GM23338 (cell line): ENCODE data around the gene MERTK. TPM values are rescaled to one million over a fixed set of nuclear protein-coding genes. Genes with fewer than 3 reads are reported as not detected.
"Not testable (repeated sequence)": the region's sequence is repeated elsewhere in the genome, so short reads cannot be mapped to it uniquely, and the experiment has no call there.

ENCODE experiments used
- ATAC-seq: fragments of 200-7000 bp; cut with Tn5 transposase; 3 replicates; pipeline ENCODE4 v1.9.1; 2020
- DNase-seq: peaks from one replicate; pipeline ENCODE4 v3.0.0-alpha.2; 2015; ENCODE audit warnings: low spot score
- H2AFZ ChIP-seq: fragments of 200-600 bp; sonication (generic); 2 replicates; pipeline ENCODE4 v1.8.0; 2016; ENCODE audit warnings: antibody characterized with exemption, mild to moderate bottlenecking, moderate library complexity
- H3F3A ChIP-seq: fragments of 200-600 bp; sonication (generic); replicated peaks from 2 replicates; pipeline ENCODE4 v1.8.0; 2017; ENCODE audit warnings: antibody characterized with exemption, mixed run types, low read depth
- H3K27ac ChIP-seq: fragments of 200-600 bp; sonication (generic); 2 replicates; pipeline ENCODE4 v1.6.1; 2016; ENCODE audit warnings: low read depth
- H3K27me3 ChIP-seq: fragments of 200-600 bp; sonication (generic); 2 replicates; pipeline ENCODE4 v1.8.0; 2016; ENCODE audit warnings: mild to moderate bottlenecking, mixed run types, moderate library complexity; ENCODE audit not compliant: insufficient read depth
- H3K36me3 ChIP-seq: fragments of 200-600 bp; sonication (generic); 2 replicates; pipeline ENCODE4 v1.8.0; 2016; ENCODE audit warnings: mild to moderate bottlenecking; ENCODE audit not compliant: insufficient read depth
- H3K4me1 ChIP-seq: fragments of 200-600 bp; sonication (generic); 2 replicates; pipeline ENCODE4 v1.8.0; 2016; ENCODE audit warnings: mild to moderate bottlenecking, moderate library complexity; ENCODE audit not compliant: insufficient read depth
- H3K4me2 ChIP-seq: fragments of 200-600 bp; sonication (generic); 2 replicates; pipeline ENCODE4 v1.7.1; 2017; ENCODE audit warnings: mixed run types
- H3K4me3 ChIP-seq: fragments of 200-600 bp; sonication (generic); 2 replicates; pipeline ENCODE4 v1.6.1; 2016; ENCODE audit warnings: mixed run types
- H3K79me2 ChIP-seq: fragments of 200-600 bp; sonication (generic); replicated peaks from 2 replicates; pipeline ENCODE4 v1.8.0; 2017; ENCODE audit warnings: mild to moderate bottlenecking; ENCODE audit not compliant: insufficient read depth
- H3K9me2 ChIP-seq: fragments of 200-600 bp; sonication (generic); 2 replicates; pipeline ENCODE4 v1.8.0; 2017; ENCODE audit not compliant: insufficient read depth
- H4K20me1 ChIP-seq: fragments of 200-600 bp; sonication (generic); replicated peaks from 2 replicates; pipeline ENCODE4 v1.8.0; 2017; ENCODE audit warnings: mild to moderate bottlenecking; ENCODE audit not compliant: insufficient read depth
- H3K27ac Mint-ChIP-seq: 2 replicates; pipeline ENCODE4 v1.8.0; 2020; ENCODE audit warnings: inconsistent platforms, mild to moderate bottlenecking, moderate library complexity, mixed read lengths
- H3K27me3 Mint-ChIP-seq: 3 replicates; pipeline ENCODE4 v1.8.0; 2022; ENCODE audit warnings: low read depth, mild to moderate bottlenecking, moderate library complexity, mixed read lengths, inconsistent platforms; ENCODE audit not compliant: insufficient read depth, poor library complexity
- H3K36me3 Mint-ChIP-seq: 3 replicates; pipeline ENCODE4 v1.8.0; 2021; ENCODE audit warnings: low read depth, mild to moderate bottlenecking, inconsistent platforms, moderate library complexity, mixed read lengths
- H3K4me1 Mint-ChIP-seq: 3 replicates; pipeline ENCODE4 v1.8.0; 2020; ENCODE audit warnings: mild to moderate bottlenecking, inconsistent platforms, mixed read lengths
- H3K4me3 Mint-ChIP-seq: 3 replicates; pipeline ENCODE4 v1.8.0; 2021; ENCODE audit warnings: moderate library complexity, mild to moderate bottlenecking, inconsistent platforms, mixed read lengths
- H3K9me3 Mint-ChIP-seq: 3 replicates; pipeline ENCODE4 v1.8.0; 2020; ENCODE audit warnings: moderate library complexity, mild to moderate bottlenecking, inconsistent platforms, mixed read lengths
- ETS1 ChIP-seq: IDR thresholded peaks from 2 replicates; pipeline ENCODE4 v1.6.1; 2016; ENCODE audit warnings: antibody characterized with exemption
- NANOG ChIP-seq: IDR thresholded peaks from 2 replicates; pipeline ENCODE4 v1.6.1; 2016; ENCODE audit warnings: antibody characterized with exemption, borderline replicate concordance
- STAT1 ChIP-seq: IDR thresholded peaks from one replicate; pipeline ENCODE4 v1.6.1; 2016; ENCODE audit warnings: antibody characterized with exemption; ENCODE audit not compliant: unreplicated experiment
- ZNF114 ChIP-seq: fragments of 250-450 bp; sonication (Bioruptor Pico); IDR thresholded peaks from 2 replicates; pipeline ENCODE4 v1.5.0; 2020; ENCODE audit warnings: mild to moderate bottlenecking, moderate library complexity
- ZNF331 ChIP-seq: fragments of 250-450 bp; sonication (Bioruptor Pico); IDR thresholded peaks from 2 replicates; pipeline ENCODE4 v1.5.0; 2020; ENCODE audit warnings: low read depth, mild to moderate bottlenecking, moderate library complexity
- polyA plus RNA-seq: library from polyadenylated mRNA; unstranded; fragments of >200 nt; fragmentation: Nextera tagmentation; extraction: Ambion mirVana; gene quantifications from 2 replicates; pipeline ENCODE4 v1.2.1, GENCODE V29; 2016
- total RNA-seq: library from RNA; depleted of rRNA; stranded (reverse); fragments of >200 nt; shearing (Covaris generic); gene quantifications from 2 replicates; pipeline ENCODE4 v1.2.3, GENCODE V29; 2014
- TF ChIP-seq, protein P1 (sequence below): fragments of 250-450 bp; sonication (Bioruptor Pico); IDR thresholded peaks from 2 replicates; pipeline ENCODE4 v1.5.0; 2020; ENCODE audit warnings: mild to moderate bottlenecking, moderate library complexity

Gene MERTK
- total and polyA plus RNA-seq, 2 experiments from 2014 or later, result 3.0 to 9.0 TPM

DNA sequence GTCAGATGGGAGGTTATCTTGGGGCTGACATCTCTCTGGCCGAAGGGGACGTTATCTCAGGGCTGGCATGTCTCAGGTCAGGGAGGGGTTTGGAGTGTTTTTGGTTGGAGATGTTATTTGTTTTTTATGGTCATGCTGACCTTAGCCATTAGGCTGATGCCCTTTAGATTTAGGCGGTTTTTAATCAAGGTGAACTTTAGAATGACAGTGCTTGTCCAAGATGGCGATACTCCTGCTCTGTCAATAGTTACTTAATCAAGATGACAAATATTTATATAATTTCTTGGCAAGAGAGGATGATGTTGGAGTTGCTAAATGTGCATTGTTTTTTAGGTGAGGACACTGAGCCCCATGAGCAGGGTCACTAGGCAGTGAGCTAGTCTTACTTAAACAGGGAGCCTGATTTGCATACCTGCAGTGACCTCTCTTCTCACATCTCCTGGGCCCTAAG, 34.5 kb downstream of the MERTK start (continued):
- TF ChIP-seq, protein P1, sequence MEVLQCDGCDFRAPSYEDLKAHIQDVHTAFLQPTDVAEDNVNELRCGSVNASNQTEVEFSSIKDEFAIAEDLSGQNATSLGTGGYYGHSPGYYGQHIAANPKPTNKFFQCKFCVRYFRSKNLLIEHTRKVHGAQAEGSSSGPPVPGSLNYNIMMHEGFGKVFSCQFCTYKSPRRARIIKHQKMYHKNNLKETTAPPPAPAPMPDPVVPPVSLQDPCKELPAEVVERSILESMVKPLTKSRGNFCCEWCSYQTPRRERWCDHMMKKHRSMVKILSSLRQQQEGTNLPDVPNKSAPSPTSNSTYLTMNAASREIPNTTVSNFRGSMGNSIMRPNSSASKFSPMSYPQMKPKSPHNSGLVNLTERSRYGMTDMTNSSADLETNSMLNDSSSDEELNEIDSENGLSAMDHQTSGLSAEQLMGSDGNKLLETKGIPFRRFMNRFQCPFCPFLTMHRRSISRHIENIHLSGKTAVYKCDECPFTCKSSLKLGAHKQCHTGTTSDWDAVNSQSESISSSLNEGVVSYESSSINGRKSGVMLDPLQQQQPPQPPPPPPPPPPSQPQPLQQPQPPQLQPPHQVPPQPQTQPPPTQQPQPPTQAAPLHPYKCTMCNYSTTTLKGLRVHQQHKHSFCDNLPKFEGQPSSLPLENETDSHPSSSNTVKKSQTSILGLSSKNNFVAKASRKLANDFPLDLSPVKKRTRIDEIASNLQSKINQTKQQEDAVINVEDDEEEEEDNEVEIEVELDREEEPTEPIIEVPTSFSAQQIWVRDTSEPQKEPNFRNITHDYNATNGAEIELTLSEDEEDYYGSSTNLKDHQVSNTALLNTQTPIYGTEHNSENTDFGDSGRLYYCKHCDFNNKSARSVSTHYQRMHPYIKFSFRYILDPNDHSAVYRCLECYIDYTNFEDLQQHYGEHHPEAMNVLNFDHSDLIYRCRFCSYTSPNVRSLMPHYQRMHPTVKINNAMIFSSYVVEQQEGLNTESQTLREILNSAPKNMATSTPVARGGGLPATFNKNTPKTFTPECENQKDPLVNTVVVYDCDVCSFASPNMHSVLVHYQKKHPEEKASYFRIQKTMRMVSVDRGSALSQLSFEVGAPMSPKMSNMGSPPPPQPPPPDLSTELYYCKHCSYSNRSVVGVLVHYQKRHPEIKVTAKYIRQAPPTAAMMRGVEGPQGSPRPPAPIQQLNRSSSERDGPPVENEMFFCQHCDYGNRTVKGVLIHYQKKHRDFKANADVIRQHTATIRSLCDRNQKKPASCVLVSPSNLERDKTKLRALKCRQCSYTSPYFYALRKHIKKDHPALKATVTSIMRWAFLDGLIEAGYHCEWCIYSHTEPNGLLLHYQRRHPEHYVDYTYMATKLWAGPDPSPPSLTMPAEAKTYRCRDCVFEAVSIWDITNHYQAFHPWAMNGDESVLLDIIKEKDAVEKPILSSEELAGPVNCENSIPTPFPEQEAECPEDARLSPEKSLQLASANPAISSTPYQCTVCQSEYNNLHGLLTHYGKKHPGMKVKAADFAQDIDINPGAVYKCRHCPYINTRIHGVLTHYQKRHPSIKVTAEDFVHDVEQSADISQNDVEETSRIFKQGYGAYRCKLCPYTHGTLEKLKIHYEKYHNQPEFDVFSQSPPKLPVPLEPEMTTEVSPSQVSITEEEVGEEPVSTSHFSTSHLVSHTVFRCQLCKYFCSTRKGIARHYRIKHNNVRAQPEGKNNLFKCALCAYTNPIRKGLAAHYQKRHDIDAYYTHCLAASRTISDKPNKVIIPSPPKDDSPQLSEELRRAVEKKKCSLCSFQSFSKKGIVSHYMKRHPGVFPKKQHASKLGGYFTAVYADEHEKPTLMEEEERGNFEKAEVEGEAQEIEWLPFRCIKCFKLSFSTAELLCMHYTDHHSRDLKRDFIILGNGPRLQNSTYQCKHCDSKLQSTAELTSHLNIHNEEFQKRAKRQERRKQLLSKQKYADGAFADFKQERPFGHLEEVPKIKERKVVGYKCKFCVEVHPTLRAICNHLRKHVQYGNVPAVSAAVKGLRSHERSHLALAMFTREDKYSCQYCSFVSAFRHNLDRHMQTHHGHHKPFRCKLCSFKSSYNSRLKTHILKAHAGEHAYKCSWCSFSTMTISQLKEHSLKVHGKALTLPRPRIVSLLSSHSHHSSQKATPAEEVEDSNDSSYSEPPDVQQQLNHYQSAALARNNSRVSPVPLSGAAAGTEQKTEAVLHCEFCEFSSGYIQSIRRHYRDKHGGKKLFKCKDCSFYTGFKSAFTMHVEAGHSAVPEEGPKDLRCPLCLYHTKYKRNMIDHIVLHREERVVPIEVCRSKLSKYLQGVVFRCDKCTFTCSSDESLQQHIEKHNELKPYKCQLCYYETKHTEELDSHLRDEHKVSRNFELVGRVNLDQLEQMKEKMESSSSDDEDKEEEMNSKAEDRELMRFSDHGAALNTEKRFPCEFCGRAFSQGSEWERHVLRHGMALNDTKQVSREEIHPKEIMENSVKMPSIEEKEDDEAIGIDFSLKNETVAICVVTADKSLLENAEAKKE (CRISPR knock-in tag), result no peak
- TF ChIP-seq STAT1 (no peak), ZNF331 (CRISPR knock-in tag) (no peak), ETS1 (no peak), ZNF114 (CRISPR knock-in tag) (no peak), NANOG (no peak)

DNA sequence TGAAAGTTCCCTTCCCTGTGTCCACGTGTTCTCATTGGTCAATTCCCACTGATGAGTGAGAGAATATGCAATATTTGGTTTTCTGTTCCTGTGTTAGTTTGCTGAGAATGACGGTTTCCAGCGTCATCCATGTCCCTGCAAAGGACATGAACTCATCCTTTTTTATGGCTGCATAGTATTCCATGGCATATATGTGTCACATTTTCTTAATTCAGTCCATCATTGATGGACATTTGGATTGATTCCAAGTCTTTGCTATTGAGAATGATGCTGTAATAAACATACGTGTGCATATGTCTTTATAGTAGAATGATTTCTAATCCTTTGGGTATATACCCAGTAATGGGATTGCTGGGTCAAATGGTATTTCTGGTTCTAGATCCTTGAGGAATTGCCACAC, 35.5 kb downstream of the MERTK start:
- not testable (repeated sequence) for H3K4me3 Mint-ChIP-seq, DNase-seq, H3K4me2 ChIP-seq, H3K4me1 ChIP-seq, H3K9me3 Mint-ChIP-seq, H3K36me3 ChIP-seq, H3K4me1 Mint-ChIP-seq, H3K27ac Mint-ChIP-seq, H3K27me3 Mint-ChIP-seq, H3K27ac ChIP-seq, H2AFZ ChIP-seq, ATAC-seq, H3K4me3 ChIP-seq, H3K27me3 ChIP-seq, H3F3A ChIP-seq, H3K79me2 ChIP-seq, H4K20me1 ChIP-seq, H3K9me2 ChIP-seq
- peaks cover 30% of the 10 kb centered on the region for H3K36me3 Mint-ChIP-seq
